Neural cell (in vitro differentiated cells): ENCODE data around the gene PSMG3. TPM values are rescaled to one million over a fixed set of nuclear protein-coding genes. Genes with fewer than 3 reads are reported as not detected.

ENCODE experiments used
- H2AFZ ChIP-seq: fragments of 200-600, 300-800 bp; sonication (generic), shearing (Covaris generic); 2 replicates; pipeline ENCODE4 v1.6.0; 2014; ENCODE audit warnings: low read depth, mild to moderate bottlenecking, antibody characterized with exemption, low read length, moderate library complexity
- H3F3A ChIP-seq: fragments of 200-600 bp; shearing (Covaris generic); 2 replicates; pipeline ENCODE4 v1.6.1; 2016; ENCODE audit warnings: mild to moderate bottlenecking, moderate library complexity, mixed read lengths, antibody characterized with exemption, low read length; ENCODE audit not compliant: insufficient read depth, poor library complexity, severe bottlenecking
- H3K27ac ChIP-seq: fragments of 200-600, 300-800 bp; sonication (generic), shearing (Covaris generic); 2 replicates; pipeline ENCODE4 v1.5.1; 2014; ENCODE audit warnings: mild to moderate bottlenecking, low read length, moderate library complexity
- H3K27me3 ChIP-seq: fragments of 300-800, 200-600 bp; sonication (generic), shearing (Covaris generic); 2 replicates; pipeline ENCODE4 v1.6.0; 2014; ENCODE audit warnings: mild to moderate bottlenecking, low read depth, low read length, moderate library complexity; ENCODE audit not compliant: insufficient read depth
- H3K36me3 ChIP-seq: fragments of 300-800, 200-600 bp; sonication (generic), shearing (Covaris generic); 2 replicates; pipeline ENCODE4 v1.5.1; 2014; ENCODE audit warnings: mild to moderate bottlenecking, antibody characterized with exemption, low read length, moderate library complexity; ENCODE audit not compliant: insufficient read depth
- H3K4me2 ChIP-seq: fragments of 300-800, 200-600 bp; sonication (generic), shearing (Covaris generic); 2 replicates; pipeline ENCODE4 v1.6.0; 2014; ENCODE audit warnings: mild to moderate bottlenecking, low read length
- H3K4me3 ChIP-seq: fragments of 300-800, 200-600 bp; sonication (generic), shearing (Covaris generic); 2 replicates; pipeline ENCODE4 v1.5.1; 2014; ENCODE audit warnings: mild to moderate bottlenecking, low read length, moderate library complexity
- H3K79me2 ChIP-seq: fragments of 200-600 bp; shearing (Covaris generic); replicated peaks from 2 replicates; pipeline ENCODE4 v1.6.0; 2014; ENCODE audit warnings: mild to moderate bottlenecking, low read length, moderate library complexity; ENCODE audit not compliant: insufficient read depth
- H3K9ac ChIP-seq: fragments of 300-800, 200-600 bp; sonication (generic), shearing (Covaris generic); 2 replicates; pipeline ENCODE4 v1.6.1; 2016; ENCODE audit warnings: mild to moderate bottlenecking, low read length, mixed read lengths
- H3K9me2 ChIP-seq: fragments of 200-600 bp; shearing (Covaris generic); 2 replicates; pipeline ENCODE4 v1.6.1; 2016; ENCODE audit warnings: mild to moderate bottlenecking, low read length, mixed read lengths; ENCODE audit not compliant: insufficient read depth
- H3K9me3 ChIP-seq: fragments of 200-600, 300-800 bp; sonication (generic), shearing (Covaris generic); 2 replicates; pipeline ENCODE4 v1.6.1; 2016; ENCODE audit warnings: mild to moderate bottlenecking, mixed run types, low read length, moderate library complexity, mixed read lengths
- H4K20me1 ChIP-seq: fragments of 200-600 bp; shearing (Covaris generic); 2 replicates; pipeline ENCODE4 v1.6.1; 2016; ENCODE audit warnings: mild to moderate bottlenecking, mixed run types; ENCODE audit not compliant: insufficient read depth
- CTCF ChIP-seq: fragments of 450-650 bp; IDR thresholded peaks from 2 replicates; pipeline ENCODE4 v1.5.1; 2014; ENCODE audit warnings: antibody characterized with exemption, mild to moderate bottlenecking, moderate library complexity; ENCODE audit not compliant: poor library complexity, severe bottlenecking
- EP300 ChIP-seq: fragments of 450-650 bp; conservative IDR thresholded peaks from 2 replicates; pipeline ENCODE4 v1.6.1; 2014; ENCODE audit warnings: antibody characterized with exemption, mild to moderate bottlenecking, moderate library complexity; ENCODE audit not compliant: poor library complexity, severe bottlenecking
- EZH2 ChIP-seq: fragments of 200-600, 300-800 bp; shearing (Covaris generic), sonication (generic); IDR thresholded peaks from 2 replicates; pipeline ENCODE4 v1.6.1; 2014; ENCODE audit warnings: antibody characterized with exemption, low read length, borderline replicate concordance, mild to moderate bottlenecking; ENCODE audit not compliant: insufficient read depth, poor library complexity, severe bottlenecking
- MXI1 ChIP-seq: fragments of 450-650 bp; conservative IDR thresholded peaks from 2 replicates; pipeline ENCODE4 v1.6.1; 2014; ENCODE audit warnings: antibody characterized with exemption, mild to moderate bottlenecking; ENCODE audit not compliant: poor library complexity, severe bottlenecking
- POLR2AphosphoS5 ChIP-seq: IDR thresholded peaks from 2 replicates; pipeline ENCODE4 v1.6.1; 2012
- RAD21 ChIP-seq: fragments of 450-650 bp; conservative IDR thresholded peaks from 2 replicates; pipeline ENCODE4 v1.6.1; 2014; ENCODE audit warnings: antibody characterized with exemption, mild to moderate bottlenecking, moderate library complexity
- SMC3 ChIP-seq: fragments of 450-650 bp; conservative IDR thresholded peaks from 2 replicates; pipeline ENCODE4 v1.6.1; 2014; ENCODE audit warnings: antibody characterized with exemption, mild to moderate bottlenecking, moderate library complexity; ENCODE audit not compliant: poor library complexity
- TAF1 ChIP-seq: IDR thresholded peaks from 2 replicates; pipeline ENCODE4 v1.6.1; 2012; ENCODE audit warnings: low read depth
- polyA plus RNA-seq: library from polyadenylated mRNA; depleted of rRNA; stranded (reverse); fragments of >200 nt; gene quantifications from 2 replicates; pipeline ENCODE4 v1.2.3, GENCODE V29; 2014
- TF ChIP-seq, protein P1 (sequence below): IDR thresholded peaks from 2 replicates; pipeline ENCODE4 v1.6.1; 2012; ENCODE audit warnings: borderline replicate concordance

PSMG3 gene
- polyA plus RNA-seq, 1 donor from 2014 or later, result 50.6 TPM

DNA sequence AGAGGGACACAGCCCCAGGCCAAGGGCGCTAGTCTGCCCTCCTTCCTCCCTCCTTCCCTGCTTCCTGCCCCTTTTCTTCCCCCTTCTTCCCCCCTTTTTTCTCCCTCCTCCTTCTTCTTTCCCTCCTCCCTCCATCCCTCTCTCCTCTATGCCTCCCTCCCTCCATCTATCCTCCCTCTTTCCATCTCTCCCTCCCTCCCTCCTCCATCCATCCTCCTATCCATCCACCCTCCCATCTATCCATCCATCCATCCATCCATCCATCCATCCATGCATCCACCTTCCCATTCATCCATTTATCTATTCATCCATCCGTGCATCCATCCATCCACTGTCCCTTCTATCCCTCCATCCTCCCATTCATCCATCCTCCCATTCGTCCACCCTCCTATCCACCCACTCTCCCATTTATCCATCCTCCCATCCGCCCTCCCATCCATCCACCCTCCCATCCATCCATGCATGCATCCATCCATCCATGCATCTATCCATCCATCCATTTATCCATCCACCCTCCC, 24.1 kb upstream of the PSMG3 start:
- Histone ChIP-seq H3K27ac (no peak overlapping the region), H2AFZ (no peak overlapping the region), H3F3A (no peaks in the 10 kb centered on the region), H3K36me3 (no peaks in the 10 kb centered on the region), H3K9me3 (no peaks in the 10 kb centered on the region), H3K4me2 (no peak overlapping the region), H3K27me3 (no peaks in the 10 kb centered on the region), H4K20me1 (no peaks in the 10 kb centered on the region), H3K9ac (no peak overlapping the region), H3K4me3 (no peak overlapping the region), H3K79me2 (no peaks in the 10 kb centered on the region), H3K9me2 (no peaks in the 10 kb centered on the region)
- TF ChIP-seq POLR2AphosphoS5 (no peak), SMC3 (no peak), EP300 (no peak), MXI1 (no peak), TAF1 (no peak), CTCF (no peak), RAD21 (no peak), EZH2 (no peak)
- TF ChIP-seq, protein P1, sequence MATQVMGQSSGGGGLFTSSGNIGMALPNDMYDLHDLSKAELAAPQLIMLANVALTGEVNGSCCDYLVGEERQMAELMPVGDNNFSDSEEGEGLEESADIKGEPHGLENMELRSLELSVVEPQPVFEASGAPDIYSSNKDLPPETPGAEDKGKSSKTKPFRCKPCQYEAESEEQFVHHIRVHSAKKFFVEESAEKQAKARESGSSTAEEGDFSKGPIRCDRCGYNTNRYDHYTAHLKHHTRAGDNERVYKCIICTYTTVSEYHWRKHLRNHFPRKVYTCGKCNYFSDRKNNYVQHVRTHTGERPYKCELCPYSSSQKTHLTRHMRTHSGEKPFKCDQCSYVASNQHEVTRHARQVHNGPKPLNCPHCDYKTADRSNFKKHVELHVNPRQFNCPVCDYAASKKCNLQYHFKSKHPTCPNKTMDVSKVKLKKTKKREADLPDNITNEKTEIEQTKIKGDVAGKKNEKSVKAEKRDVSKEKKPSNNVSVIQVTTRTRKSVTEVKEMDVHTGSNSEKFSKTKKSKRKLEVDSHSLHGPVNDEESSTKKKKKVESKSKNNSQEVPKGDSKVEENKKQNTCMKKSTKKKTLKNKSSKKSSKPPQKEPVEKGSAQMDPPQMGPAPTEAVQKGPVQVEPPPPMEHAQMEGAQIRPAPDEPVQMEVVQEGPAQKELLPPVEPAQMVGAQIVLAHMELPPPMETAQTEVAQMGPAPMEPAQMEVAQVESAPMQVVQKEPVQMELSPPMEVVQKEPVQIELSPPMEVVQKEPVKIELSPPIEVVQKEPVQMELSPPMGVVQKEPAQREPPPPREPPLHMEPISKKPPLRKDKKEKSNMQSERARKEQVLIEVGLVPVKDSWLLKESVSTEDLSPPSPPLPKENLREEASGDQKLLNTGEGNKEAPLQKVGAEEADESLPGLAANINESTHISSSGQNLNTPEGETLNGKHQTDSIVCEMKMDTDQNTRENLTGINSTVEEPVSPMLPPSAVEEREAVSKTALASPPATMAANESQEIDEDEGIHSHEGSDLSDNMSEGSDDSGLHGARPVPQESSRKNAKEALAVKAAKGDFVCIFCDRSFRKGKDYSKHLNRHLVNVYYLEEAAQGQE, result no peak

DNA sequence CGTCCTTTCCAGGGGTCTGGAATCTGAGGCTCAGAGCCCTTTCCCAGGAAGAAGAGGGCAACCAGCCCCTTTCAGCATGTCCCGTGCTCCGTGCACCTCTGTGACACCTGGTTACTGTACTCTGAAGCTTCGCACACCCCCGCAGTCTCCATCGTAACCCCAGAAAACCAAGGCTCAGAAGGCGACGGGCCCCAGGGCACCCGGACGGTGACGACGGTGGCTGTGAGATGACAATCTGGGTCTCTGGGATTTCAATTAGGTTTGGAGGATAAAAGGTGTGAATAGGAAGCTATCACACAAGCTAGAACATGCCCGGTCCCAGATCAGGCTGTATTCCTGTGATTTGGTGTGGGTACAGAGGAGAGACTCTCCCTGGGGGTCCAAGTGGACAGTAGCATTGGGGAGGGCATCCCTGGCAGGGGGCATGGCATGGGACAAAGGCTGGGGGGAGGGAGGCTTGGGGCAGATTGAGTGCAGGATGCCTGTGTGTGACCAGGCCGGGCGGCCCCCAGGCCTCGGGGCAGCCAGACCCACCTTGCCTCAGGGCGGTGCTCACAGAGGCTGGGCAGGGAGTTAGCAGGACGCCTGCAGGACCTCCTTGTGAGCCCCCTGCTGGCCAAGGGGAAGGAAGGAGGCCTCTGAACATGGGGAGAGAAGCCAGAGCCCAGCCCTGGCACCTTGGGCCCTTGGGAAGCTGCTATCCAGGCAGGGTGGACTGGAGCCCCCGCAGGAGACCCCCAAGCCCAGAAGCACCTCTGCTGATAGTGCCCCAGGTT, 23.4 kb upstream of the PSMG3 start:
- H3K4me2 ChIP-seq, result no peak overlapping the region
- H3K9ac ChIP-seq, result no peak overlapping the region
- H3K9me3 ChIP-seq, result no peaks in the 10 kb centered on the region
- no peaks in the 10 kb centered on the region for H3K79me2 ChIP-seq
- H3K9me2 ChIP-seq, result no peaks in the 10 kb centered on the region
- H3K4me3 ChIP-seq, result no peak overlapping the region
- no peaks in the 10 kb centered on the region for H3K27me3 ChIP-seq
- no peaks in the 10 kb centered on the region for H3K36me3 ChIP-seq
- no peaks in the 10 kb centered on the region for H4K20me1 ChIP-seq
- no peaks in the 10 kb centered on the region for H3F3A ChIP-seq
- H3K27ac ChIP-seq, result no peak overlapping the region
- TF ChIP-seq MXI1 (no peak), EP300 (no peak), TAF1 (no peak), EZH2 (no peak)
- TF ChIP-seq, protein P1, result no peak
- no peak overlapping the region for H2AFZ ChIP-seq
